ENCODE results near the gene DNAJC15.

DNA sequence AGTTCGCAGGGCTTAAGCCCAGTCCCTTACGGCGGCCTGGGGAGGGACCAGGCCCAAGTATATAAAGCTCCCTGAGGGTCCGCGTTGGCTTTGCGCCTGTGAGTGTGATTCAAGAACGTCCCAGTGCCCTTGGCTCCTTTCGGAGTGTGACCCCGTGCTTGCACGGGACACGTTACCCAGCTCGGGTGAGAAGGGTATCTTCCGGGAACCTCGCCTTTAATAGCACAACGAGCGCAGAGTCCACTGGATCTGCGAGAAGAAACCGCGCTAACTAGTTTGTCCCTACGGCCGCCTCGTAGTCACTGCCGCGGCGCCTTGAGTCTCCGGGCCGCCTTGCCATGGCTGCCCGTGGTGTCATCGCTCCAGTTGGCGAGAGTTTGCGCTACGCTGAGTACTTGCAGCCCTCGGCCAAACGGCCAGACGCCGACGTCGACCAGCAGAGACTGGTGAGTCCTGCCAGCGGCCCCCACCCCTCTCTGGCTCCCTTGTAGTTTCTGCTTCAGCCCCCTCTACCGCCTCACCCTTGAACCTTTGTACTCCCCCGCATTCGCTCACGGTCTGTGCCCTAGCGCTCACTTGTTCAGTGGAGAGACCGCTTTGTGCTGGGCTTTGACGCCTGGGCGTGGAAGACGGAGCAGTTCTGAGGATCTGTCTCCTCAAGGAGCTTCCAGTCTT, at the start of gene DNAJC15:
- TF ChIP-seq, protein P1, sequence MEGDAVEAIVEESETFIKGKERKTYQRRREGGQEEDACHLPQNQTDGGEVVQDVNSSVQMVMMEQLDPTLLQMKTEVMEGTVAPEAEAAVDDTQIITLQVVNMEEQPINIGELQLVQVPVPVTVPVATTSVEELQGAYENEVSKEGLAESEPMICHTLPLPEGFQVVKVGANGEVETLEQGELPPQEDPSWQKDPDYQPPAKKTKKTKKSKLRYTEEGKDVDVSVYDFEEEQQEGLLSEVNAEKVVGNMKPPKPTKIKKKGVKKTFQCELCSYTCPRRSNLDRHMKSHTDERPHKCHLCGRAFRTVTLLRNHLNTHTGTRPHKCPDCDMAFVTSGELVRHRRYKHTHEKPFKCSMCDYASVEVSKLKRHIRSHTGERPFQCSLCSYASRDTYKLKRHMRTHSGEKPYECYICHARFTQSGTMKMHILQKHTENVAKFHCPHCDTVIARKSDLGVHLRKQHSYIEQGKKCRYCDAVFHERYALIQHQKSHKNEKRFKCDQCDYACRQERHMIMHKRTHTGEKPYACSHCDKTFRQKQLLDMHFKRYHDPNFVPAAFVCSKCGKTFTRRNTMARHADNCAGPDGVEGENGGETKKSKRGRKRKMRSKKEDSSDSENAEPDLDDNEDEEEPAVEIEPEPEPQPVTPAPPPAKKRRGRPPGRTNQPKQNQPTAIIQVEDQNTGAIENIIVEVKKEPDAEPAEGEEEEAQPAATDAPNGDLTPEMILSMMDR (IDR thresholded peaks at IDR 0.05), result peak in 3 of 6 experiments; percentile 8 to 33 (median 31)
- TF ChIP-seq EP300 (IDR thresholded peaks at IDR 0.05) (no peak), POLR2AphosphoS5 (IDR thresholded peaks at IDR 0.05) (peak in 1 of 2 donors; percentile 86)
